Activated T-helper 17 cell treated with anti-CD3 and anti-CD28 coated beads, Interleukin-2, amount 50 U/mL, for 72 hours (primary cell): ENCODE results near the gene DCK. TPM values are rescaled to one million over a fixed set of nuclear protein-coding genes. Genes with fewer than 3 reads are reported as not detected.

Experiments used
- ATAC-seq: fragments of 150-1000 bp; cut with Tn5 transposase; replicated peaks from 2 replicates; pipeline ENCODE4 v1.10.0; 2021; ENCODE audit warnings: mild to moderate bottlenecking, moderate library complexity
- H3K27ac Mint-ChIP-seq: one replicate; pipeline ENCODE4 v1.8.0; 2022; ENCODE audit warnings: mixed read lengths
- H3K27me3 Mint-ChIP-seq: one replicate; pipeline ENCODE4 v1.8.0; 2022; ENCODE audit warnings: mixed read lengths
- H3K36me3 Mint-ChIP-seq: one replicate; pipeline ENCODE4 v1.8.0; 2022; ENCODE audit warnings: low read depth, mild to moderate bottlenecking, mixed read lengths
- H3K4me1 Mint-ChIP-seq: one replicate; pipeline ENCODE4 v1.8.0; 2022; ENCODE audit warnings: mixed read lengths
- H3K4me3 Mint-ChIP-seq: one replicate; pipeline ENCODE4 v1.8.0; 2022; ENCODE audit warnings: mild to moderate bottlenecking, mixed read lengths
- H3K9me3 Mint-ChIP-seq: one replicate; pipeline ENCODE4 v1.8.0; 2022; ENCODE audit warnings: mixed read lengths
- total RNA-seq, 2 donors: library from RNA; stranded (reverse); gene quantifications; one replicate each; pipeline ENCODE4 v1.2.3, GENCODE V29; 2022

The DCK gene
- 10 to 100 TPM; 31.4 to 35.8 TPM for total RNA-seq

GRCh38 chr4:70993181-70994068, at the start of gene DCK:
TSS of gene DCK (plus strand) at chr4:70993649. CDS start at chr4:70993836, 187 bp downstream.
- Mint-ChIP-seq H3K4me3 (peak within 1 kb of the TSS; percentile 94), H3K27ac (peak within 1 kb of the TSS; percentile 89), H3K4me1 (peaks cover 32% of the 10 kb centered on the region), H3K27me3 (no peaks in the 10 kb centered on the region), H3K9me3 (no peaks in the 10 kb centered on the region), H3K36me3 (peaks cover 44% of the 10 kb centered on the region)
- ATAC-seq: peak; percentile 91

DNA sequence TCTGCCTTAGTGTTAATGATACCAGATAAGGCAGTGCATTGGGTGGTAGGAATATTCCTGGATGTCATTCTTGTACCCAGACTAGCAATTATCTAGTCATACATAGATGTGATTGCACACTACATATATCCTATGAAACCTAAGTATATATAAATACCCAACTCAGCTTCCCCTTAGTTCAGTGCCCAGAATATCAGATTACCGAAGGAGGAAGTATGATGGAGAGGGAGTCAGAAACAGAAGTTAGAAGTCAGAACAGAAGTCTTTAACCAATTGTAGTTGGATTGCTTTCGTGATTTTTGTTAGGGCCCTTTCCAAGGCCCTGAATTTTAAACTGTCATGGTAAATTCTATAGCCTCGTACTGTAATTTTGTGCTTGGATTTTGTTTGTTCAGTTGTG, 48.4 kb upstream of the DCK start:
- Mint-ChIP-seq H3K36me3 (no peaks in the 10 kb centered on the region), H3K27ac (no peak overlapping the region), H3K9me3 (no peaks in the 10 kb centered on the region), H3K27me3 (no peaks in the 10 kb centered on the region), H3K4me3 (no peak overlapping the region), H3K4me1 (no peaks in the 10 kb centered on the region)
- ATAC-seq: no peak

DNA sequence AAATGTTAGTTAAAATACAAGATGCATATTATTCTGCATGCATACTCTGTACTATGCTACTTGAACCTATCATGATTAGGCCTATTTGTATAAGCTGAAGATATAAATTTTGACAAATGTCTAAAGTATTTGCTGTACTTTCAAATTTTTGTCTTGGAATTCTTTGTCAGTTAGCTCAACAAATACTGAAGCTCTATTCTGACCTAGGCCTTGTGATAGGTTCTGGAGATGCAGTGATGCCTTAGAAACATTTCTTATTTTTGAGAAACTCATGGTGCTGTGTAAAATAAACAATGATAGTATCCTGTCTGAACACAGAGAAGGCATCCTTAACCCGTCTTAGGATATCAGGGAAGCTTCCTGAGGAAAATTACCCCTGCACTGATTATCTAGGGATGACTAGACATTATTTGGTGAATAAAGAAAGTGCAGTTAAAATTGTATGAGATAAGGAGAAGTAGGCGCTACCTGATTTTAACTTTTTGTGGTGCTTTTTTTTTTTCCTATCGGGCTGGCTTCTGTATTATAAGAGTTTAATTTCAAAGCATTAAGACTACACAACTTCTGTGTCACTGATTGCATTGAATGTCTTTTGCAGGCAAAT, 47.9 kb upstream of the DCK start:
- no peak for ATAC-seq
- H3K4me1 Mint-ChIP-seq: no peaks in the 10 kb centered on the region
- no peak overlapping the region for H3K4me3 Mint-ChIP-seq
- no peaks in the 10 kb centered on the region for H3K36me3 Mint-ChIP-seq
- no peak overlapping the region for H3K27ac Mint-ChIP-seq
- H3K27me3 Mint-ChIP-seq: no peaks in the 10 kb centered on the region
- no peaks in the 10 kb centered on the region for H3K9me3 Mint-ChIP-seq

- no peaks in the 10 kb centered on the region for H3K27me3 Mint-ChIP-seq
- no peaks in the 10 kb centered on the region for H3K4me1 Mint-ChIP-seq
- ATAC-seq: no peak
- H3K4me3 Mint-ChIP-seq: no peak overlapping the region
- no peak overlapping the region for H3K27ac Mint-ChIP-seq
- no peaks in the 10 kb centered on the region for H3K9me3 Mint-ChIP-seq
- H3K36me3 Mint-ChIP-seq: no peaks in the 10 kb centered on the region
These were observed 46.5 kb upstream of the DCK start for GRCh38 chr4:70946939-70947338.

DNA sequence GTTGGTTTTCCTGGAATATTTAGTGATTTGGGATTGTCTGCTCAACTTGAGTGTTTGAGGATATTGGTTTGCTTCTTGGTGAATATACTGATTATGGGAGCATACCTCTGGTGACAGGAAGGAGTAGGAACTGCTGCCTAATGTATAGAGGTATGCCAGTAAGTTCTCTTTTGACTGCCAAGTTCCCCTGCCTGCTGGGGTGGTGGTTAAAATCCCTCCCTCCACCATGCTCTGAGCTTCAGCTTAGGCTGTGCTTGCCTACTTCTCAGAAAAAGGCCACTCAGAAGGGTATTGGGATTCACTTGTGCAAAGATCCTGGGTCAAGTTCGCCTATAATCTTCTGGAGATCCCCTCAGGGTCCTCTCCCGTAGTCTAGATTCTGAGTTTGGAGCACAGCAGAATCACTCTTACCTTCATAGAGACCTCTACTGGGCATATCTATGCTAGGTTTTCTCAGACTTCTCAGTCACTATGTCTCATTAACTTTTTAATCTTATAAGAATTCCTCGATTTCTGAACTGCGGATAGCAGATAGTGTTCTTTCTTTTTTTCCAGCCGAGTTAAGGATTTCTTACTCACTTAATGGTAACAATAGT, 44.7 kb upstream of the DCK start:
- no peak for ATAC-seq
- Mint-ChIP-seq H3K4me1 (no peaks in the 10 kb centered on the region), H3K9me3 (no peaks in the 10 kb centered on the region), H3K4me3 (no peak overlapping the region), H3K27me3 (no peaks in the 10 kb centered on the region), H3K27ac (no peak overlapping the region), H3K36me3 (no peaks in the 10 kb centered on the region)

DNA sequence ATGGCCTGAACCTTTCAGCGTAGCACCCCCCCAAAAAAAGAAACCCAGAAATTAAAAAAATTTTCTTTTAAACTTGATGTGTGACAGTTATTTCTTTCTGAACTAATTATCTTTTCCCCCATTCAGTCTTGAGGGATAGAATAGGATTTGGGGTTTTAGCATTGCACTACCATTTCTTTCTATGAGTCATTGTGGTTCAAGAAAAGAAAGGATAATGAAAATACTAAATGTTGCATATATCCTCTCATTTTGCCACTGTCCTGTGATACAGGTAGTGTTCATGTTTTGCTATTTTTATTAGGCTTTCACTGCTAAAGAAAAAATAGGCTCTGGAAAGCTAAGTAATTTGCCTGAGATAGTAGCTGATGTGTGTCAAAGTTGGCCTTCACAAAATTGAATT, 39.4 kb upstream of the DCK start:
- ATAC-seq: peak; percentile 56
- Mint-ChIP-seq H3K36me3 (no peaks in the 10 kb centered on the region), H3K27ac (no peak overlapping the region), H3K27me3 (no peaks in the 10 kb centered on the region), H3K4me1 (no peaks in the 10 kb centered on the region), H3K9me3 (no peaks in the 10 kb centered on the region), H3K4me3 (no peak overlapping the region)

DNA sequence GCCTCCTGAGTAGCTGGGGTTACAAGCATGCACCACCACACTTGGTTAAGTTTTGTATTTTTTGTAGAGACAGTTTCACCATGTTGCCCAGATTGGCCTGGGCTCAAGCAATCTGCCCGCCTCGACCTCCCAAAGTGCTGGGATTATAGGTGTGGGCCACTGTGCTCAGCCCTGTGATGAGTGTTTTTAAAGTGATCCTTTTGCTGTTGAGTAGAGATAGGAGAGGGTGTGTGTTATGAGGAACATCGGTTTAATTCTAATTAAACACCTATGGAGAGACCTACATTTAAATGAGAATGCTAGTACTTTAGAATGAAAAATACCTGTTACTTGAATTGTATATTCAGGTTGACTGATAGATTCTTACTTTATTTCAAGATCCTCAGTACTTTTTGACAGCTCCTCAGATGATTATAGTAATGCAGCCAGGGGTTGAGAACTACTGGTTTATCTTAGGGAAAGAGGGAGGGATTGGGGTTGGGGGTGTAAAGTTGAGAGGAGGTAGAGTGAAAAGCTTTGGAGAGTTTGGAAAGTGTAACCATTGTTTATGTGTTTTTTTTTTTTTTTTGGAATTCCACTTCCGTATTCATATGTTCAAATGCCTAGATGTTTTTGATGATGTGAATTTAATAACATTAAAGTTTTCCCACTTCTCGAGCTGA, 36.8 kb upstream of the DCK start:
- H3K9me3 Mint-ChIP-seq: no peaks in the 10 kb centered on the region
- H3K36me3 Mint-ChIP-seq: peaks cover 9% of the 10 kb centered on the region
- no peak overlapping the region for H3K4me3 Mint-ChIP-seq
- no peaks in the 10 kb centered on the region for H3K27me3 Mint-ChIP-seq
- H3K4me1 Mint-ChIP-seq: no peaks in the 10 kb centered on the region
- H3K27ac Mint-ChIP-seq: no peak overlapping the region
- ATAC-seq: no peak

DNA sequence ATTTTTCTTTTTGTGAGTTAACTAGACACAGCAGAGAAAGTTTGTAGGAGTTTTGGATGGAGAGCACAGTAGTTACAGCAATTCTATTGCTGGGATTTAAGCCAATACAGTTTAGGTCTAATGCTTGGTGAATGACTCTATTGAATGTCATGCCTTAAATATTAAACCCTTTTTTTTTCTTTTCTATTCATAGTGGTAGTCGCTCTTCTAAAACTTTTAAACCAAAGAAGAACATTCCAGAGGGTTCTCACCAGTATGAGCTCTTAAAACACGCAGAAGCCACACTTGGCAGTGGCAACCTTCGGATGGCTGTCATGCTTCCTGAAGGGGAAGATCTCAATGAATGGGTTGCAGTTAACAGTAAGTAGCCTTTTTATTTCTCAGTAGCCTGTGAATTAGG, 34.8 kb upstream of the DCK start:
- no peaks in the 10 kb centered on the region for H3K4me1 Mint-ChIP-seq
- ATAC-seq: no peak
- H3K36me3 Mint-ChIP-seq: peaks cover 9% of the 10 kb centered on the region

DNA sequence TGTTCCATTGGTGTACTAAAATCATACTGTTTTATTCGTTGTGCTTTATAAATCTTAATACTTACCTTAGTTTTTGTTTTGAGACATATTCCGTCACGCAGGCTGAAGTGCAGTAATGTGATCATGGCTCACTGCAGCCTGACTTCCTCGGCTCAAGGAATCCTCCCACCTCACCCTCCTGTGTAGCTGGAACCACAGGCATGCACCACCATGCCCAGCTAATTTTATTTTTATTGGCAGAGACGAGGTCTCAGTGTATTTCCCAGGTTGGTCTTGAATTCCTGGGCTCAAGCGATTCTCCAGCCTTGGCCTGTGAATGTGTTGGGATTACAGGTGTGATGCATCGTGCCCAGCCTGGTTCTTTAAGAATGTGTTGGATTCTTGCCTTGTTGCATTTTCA, 24.4 kb upstream of the DCK start:
- H3K4me1 Mint-ChIP-seq: no peaks in the 10 kb centered on the region
- H3K27me3 Mint-ChIP-seq: no peaks in the 10 kb centered on the region
- peaks cover 28% of the 10 kb centered on the region for H3K36me3 Mint-ChIP-seq
- no peak for ATAC-seq
- H3K4me3 Mint-ChIP-seq: no peak overlapping the region
- no peaks in the 10 kb centered on the region for H3K9me3 Mint-ChIP-seq
- H3K27ac Mint-ChIP-seq: no peak overlapping the region

More for the DNA sequence above, 34.8 kb upstream of the DCK start:
- Mint-ChIP-seq H3K27me3 (no peaks in the 10 kb centered on the region), H3K4me3 (no peak overlapping the region), H3K9me3 (no peaks in the 10 kb centered on the region), H3K27ac (no peak overlapping the region)

DNA sequence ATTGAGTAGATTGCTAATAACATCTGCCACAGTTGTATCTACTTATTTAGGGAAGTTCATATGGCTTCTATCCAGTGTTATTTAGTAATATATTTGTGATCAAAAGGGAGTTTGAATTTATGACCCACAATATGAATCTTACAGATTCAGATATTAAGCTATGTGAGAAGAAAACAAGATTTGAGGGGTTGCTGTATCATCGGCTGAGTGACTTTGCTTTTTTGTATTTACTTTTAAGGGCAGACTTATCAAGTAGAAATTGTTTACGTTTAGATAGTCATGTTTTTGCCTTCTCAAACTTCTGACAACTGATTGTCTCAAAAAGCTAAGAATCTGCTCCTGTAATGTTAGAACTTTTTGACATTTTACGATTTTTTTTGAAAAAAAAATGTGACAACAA, 17.2 kb upstream of the DCK start:
- ATAC-seq: no peak
- no peaks in the 10 kb centered on the region for H3K9me3 Mint-ChIP-seq
- H3K4me3 Mint-ChIP-seq: no peak overlapping the region
- no peak overlapping the region for H3K27ac Mint-ChIP-seq
- no peaks in the 10 kb centered on the region for H3K4me1 Mint-ChIP-seq
- peaks cover 47% of the 10 kb centered on the region for H3K36me3 Mint-ChIP-seq
- H3K27me3 Mint-ChIP-seq: no peaks in the 10 kb centered on the region

DNA sequence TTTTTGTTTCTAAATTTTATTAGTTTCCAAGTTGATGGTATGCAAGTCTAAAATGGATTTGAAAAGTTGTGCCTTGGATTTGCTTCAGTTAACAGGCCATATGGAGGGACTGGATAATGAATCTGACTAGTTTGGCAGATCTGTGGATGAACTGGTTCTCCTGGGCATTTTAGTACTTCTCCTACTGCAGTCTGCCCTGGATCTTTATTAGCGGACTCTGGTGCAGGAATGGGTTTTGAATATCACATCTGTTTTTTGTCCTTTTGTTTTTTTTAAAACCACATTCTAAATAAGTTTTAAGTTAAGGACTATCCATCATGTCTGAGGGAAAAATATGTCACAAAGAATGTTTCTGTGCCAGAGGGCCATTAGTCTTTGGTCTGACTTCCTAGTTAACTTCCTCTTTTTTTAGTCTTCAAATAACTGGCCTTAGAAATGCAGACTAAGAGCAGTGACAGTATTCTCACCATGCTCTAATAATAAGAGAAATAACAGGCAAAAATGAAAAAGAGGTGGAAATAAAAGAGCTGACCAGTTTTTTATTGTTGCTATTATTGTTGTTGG, 13.9 kb upstream of the DCK start:
- Mint-ChIP-seq H3K4me3 (no peak overlapping the region), H3K27ac (no peak overlapping the region), H3K36me3 (peaks cover 28% of the 10 kb centered on the region), H3K9me3 (no peaks in the 10 kb centered on the region), H3K27me3 (no peaks in the 10 kb centered on the region), H3K4me1 (no peaks in the 10 kb centered on the region)
- no peak for ATAC-seq

GRCh38 chr4:70980196-70980595, 13.3 kb upstream of the DCK start:
- ATAC-seq: no peak

DNA sequence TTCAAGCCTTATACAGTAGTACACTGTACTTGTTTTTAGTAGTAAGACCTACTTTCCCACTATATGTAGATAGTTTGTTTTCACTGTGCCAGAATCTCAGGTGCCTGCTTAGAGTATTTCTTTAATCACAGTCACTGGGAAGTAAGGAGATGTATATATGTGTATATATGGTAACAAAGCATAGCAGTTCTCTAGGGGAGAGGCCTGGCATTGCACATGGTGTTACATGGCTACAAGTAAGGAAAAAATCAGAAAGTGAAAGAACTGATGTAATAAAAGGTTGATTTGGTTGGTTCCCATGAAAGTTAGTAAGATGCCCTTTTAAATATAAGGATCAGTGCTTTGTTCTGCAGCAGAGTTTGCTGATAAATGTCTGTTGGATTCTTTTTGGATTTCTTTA, 9.3 kb upstream of the DCK start:
- Mint-ChIP-seq H3K36me3 (no peaks in the 10 kb centered on the region), H3K27me3 (no peaks in the 10 kb centered on the region), H3K9me3 (no peaks in the 10 kb centered on the region), H3K4me1 (no peaks in the 10 kb centered on the region), H3K4me3 (no peak overlapping the region), H3K27ac (peak overlapping the region; percentile 37)
- no peak for ATAC-seq

More at GRCh38 chr4:70980196-70980595, 13.3 kb upstream of the DCK start:
- H3K36me3 Mint-ChIP-seq: peaks cover 23% of the 10 kb centered on the region
- no peaks in the 10 kb centered on the region for H3K4me1 Mint-ChIP-seq
- H3K27me3 Mint-ChIP-seq: no peaks in the 10 kb centered on the region
- no peak overlapping the region for H3K27ac Mint-ChIP-seq
- H3K9me3 Mint-ChIP-seq: no peaks in the 10 kb centered on the region
- no peak overlapping the region for H3K4me3 Mint-ChIP-seq

- no peaks in the 10 kb centered on the region for H3K27me3 Mint-ChIP-seq
These were observed 8.9 kb upstream of the DCK start for GRCh38 chr4:70984589-70984988.

More at GRCh38 chr4:70984589-70984988, 8.9 kb upstream of the DCK start:
- Mint-ChIP-seq H3K27ac (no peak overlapping the region), H3K36me3 (no peaks in the 10 kb centered on the region), H3K9me3 (no peaks in the 10 kb centered on the region), H3K4me1 (no peaks in the 10 kb centered on the region), H3K4me3 (no peak overlapping the region)
- no peak for ATAC-seq
